GM19193 (cell line): ENCODE data around the gene TPMT.

Source experiments
- POLR2A ChIP-seq: IDR thresholded peaks from 4 replicates; pipeline ENCODE4 v1.6.1; 2011; ENCODE audit not compliant: insufficient read depth, insufficient read length; ENCODE audit errors: extremely low read depth

The TPMT gene

GRCh38 chr6:18165751-18166150, 10.9 kb upstream of the TPMT start:
- TF ChIP-seq POLR2A, result no peak

GRCh38 chr6:18162401-18162800, 7.5 kb upstream of the TPMT start:
- TF ChIP-seq POLR2A, result no peak

- no peak for TF ChIP-seq POLR2A
Observed at GRCh38 chr6:18161431-18161830, 6.6 kb upstream of the TPMT start.

GRCh38 chr6:18160911-18161310, 6.0 kb upstream of the TPMT start:
- no peak for TF ChIP-seq POLR2A

- TF ChIP-seq POLR2A, result no peak
Observed at GRCh38 chr6:18155864-18156421, 1.1 kb upstream of the TPMT start.

- TF ChIP-seq POLR2A, result peak; percentile 69
Observed at GRCh38 chr6:18155150-18155863, 430 bp upstream of the TPMT start, which contains the start of gene KDM1B. KDM1B (plus strand) TSS chr6:18155422; CDS start chr6:18159896, 4,474 bp downstream.

GRCh38 chr6:18153311-18153703, 1.6 kb downstream of the TPMT start:
- TF ChIP-seq POLR2A, result no peak

GRCh38 chr6:18151801-18152200, 3.1 kb downstream of the TPMT start:
- no peak for TF ChIP-seq POLR2A

GRCh38 chr6:18148304-18149025, 6.4 kb downstream of the TPMT start:
- TF ChIP-seq POLR2A, result no peak

GRCh38 chr6:18147616-18148015, 7.3 kb downstream of the TPMT start:
- no peak for TF ChIP-seq POLR2A

- TF ChIP-seq POLR2A, result no peak
Observed at GRCh38 chr6:18147160-18147559, 7.7 kb downstream of the TPMT start.

GRCh38 chr6:18142591-18142861, 12.4 kb downstream of the TPMT start:
- TF ChIP-seq POLR2A, result no peak

GRCh38 chr6:18141805-18142590, 12.9 kb downstream of the TPMT start:
- TF ChIP-seq POLR2A, result no peak

- TF ChIP-seq POLR2A, result no peak
Observed at GRCh38 chr6:18139935-18140621, 14.8 kb downstream of the TPMT start.

GRCh38 chr6:18138906-18139305, 16.0 kb downstream of the TPMT start:
- TF ChIP-seq POLR2A, result no peak
